CD4-positive, alpha-beta T cell treated with Interleukin-4 for 1 hour (primary cell): ENCODE measurements around the gene AGAP3.

ENCODE experiments used
- DNase-seq, 2 donors: peaks; one replicate each; pipeline ENCODE4 v3.0.0-alpha.2; 2020 to 2022

The AGAP3 gene

DNA sequence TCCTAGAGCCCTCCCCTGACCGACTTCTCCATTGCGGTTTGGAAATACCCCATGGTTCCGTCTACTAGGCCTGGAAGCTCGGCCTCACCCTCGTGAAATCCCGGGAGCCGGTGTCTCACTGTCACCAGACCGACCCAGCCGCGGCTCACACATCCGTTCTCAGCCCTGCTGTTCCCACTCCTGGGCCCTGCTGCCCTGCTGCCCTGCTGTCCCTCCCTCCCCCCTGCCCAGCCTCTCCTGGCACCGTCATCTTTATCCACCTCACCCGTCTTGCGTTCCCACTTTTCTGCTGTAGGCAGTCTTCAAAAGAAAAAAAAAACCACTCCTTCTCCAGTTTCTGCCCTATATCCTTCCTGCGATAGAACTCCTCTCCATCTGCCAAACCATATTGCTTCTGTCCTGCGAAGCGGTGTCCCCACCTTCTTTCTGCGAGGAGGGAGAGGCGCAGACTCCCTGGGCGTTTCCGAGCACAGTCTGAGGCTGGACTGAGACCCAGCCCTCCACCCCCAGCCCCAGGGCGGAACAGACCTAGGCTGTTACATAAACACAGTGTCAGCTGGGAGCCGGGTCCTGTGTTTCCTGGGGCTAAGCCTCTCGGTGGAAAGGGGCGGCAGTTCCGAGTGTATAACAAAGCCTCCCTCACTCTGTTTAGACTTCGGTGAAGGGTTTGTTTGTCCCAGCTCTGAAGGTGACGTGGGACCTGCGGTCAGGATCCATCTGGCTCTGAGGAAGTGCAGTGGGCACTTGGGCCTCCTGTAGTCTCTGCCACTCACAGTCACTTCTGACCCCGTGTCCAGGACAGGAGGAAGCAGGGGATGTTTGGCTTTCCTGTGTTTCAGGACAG lies 2.8 kb downstream of the AGAP3 start:
- peak; percentile 19 to 82 for DNase-seq

DNA sequence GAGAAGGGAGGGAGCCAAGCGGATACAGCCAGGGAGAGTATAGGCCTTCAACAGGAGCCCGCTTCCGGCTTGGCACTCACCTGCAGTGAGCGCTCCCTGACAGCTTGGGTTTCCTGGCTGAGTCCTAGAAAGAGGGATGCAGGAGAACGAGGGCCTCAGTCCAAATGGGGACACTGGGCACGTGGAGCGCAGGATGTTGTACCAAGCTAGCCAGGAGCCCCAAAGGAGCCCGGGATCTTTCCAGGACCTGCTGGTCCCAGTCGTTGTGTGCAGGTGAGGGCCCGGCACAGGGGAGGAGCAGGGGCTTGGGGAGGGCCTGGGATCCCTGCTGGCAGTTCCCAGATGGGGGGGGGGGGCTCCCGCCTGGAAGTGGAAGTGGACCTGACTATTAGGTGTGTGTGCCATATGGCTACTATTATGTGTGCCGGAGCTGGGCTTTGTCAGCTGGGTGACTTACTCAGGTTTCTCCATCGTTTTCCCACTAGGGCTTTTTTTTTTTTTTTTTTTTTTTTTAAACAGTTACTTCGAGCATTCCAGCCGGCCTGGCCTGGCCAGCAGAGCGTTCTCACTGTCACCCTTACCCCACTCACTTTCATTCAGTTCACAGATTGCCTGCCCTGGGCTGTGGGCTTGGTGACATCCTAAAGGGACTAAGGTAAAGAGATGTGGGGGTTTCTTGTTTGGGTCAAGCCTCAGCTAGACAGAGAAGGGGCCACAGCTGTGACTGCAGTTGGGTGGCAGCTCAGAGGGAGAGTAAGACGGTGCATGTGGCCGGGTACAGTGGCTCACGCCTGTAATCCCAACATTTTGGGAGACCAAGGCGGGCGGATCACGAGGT lies 3.8 kb downstream of the AGAP3 start:
- no peak for DNase-seq

DNA sequence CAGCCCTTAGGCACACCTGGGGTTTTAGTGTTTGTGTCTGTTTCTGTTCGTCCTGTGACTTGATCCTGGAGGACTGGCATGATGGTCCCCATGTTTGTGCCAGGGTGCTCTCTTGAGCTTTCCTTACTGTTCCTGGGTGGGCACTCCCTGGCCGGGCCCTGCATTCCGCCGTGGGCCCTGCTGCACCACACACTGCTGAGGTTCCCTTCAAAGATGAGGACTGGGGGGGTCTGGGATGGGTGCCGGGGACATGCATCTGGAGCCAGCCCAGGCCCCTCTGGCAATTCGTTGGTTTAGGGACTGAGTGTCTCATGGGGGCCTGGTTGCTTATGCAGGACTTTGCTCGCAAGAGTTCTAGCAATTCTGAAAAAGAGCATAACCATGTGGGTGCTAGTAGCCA lies 4.7 kb downstream of the AGAP3 start:
- no peak for DNase-seq

DNA sequence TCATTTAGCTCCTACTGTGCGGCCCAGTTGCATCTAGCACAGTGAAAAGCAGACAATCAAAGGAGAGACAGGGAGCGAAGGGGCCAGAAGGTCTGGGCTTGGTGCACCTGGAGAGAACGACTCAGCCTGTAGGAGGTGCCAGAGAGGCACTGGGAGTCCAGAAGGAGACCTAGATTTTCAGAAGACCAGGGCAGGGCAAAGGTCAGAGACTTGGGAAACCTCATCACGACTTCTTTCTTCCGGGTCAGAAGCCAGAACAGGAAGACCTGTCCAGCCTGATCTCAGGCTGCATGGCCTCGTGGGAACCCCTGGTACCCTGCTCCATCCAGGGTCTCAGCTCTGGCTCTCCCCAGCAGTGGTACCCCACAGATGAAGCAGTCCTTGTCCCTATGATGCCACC lies 5.2 kb downstream of the AGAP3 start:
- no peak for DNase-seq

DNA sequence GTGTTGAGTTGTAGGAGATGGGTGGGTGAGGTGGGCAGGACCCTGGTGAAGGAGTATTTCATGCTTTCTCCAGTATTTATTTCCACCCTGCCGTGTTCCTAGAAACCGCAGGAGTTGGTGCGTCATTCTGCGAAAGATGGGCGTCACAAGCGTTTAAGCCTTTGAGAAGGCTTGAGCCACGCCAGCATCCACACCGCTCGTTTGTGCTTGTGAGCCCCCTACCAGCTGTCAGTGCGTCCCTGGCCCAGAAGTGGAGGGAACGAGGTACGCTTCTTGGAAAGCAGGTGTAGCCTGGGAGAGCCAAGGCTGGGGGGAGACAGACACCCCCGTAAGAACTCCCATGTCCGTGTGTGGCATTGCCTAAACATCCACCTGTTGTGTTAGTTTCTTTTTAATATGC lies 5.7 kb downstream of the AGAP3 start:
- no peak for DNase-seq

GRCh38 chr7:151093748-151094147 lies 7.5 kb downstream of the AGAP3 start:
- DNase-seq: no peak

GRCh38 chr7:151094675-151095074 lies 8.4 kb downstream of the AGAP3 start:
- no peak for DNase-seq

DNA sequence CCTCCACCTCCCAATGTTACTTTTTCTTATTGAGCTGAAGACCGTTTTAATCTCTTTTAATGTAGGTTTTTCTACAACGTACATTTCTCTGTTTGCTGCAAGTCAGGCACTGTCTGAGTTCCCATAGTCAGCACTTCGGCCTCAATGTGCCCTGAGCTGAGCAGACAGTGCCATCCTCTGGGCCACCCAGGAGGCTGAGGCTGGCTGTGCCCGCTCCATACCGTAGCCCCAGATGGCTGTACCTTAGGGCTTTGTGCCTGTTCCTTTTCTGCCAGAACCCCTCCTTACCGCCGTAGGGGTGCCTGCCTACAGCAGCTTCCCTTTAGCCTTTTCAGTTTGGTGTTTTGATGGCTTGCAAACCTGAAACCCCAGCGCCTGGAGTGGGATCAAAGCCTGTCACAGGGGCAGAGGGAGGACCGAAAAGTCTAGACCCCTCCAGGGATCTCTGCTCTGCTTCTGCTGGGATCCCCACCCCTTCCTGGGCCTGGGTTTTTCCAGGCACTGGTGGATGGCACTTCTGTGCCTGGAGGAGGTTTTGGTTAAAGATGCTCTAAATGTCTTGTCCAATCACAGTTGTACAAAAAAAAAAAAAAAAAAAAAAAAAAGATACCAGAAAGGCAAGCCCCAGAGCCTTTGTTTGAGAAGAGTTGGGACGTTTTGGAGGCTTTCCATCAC lies 9.0 kb downstream of the AGAP3 start:
- no peak for DNase-seq

DNA sequence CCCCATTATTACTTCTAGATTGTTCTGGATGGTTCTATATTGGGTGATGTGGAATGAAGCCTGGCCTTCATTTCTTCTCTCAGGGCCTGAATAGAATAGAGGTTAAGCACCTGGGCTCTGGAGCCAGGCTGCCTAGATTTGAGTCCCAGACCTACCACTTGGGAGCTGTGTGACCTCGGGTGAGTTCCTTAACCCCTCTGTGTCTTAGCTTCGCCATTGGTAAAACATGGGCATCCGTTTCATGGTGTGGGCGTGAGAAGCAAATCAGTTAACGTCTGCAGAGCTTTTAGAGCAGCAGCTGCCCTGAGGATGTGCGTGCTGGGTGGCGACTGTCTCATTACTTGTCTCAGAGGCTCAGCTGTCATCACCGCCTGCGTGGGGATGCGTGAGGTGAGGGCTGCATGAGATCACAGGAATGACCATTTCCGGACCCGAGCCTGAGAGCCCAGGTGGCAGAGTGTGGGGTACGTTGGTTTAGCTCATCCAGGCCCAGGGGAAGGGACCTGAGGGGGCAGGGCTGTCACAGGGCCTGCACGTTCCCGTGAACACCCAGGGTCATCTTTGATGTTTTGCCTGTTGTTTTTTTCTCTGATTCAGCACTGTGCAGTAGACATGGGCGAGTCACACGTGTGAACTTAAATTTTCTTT lies 9.7 kb downstream of the AGAP3 start:
- no peak for DNase-seq

DNA sequence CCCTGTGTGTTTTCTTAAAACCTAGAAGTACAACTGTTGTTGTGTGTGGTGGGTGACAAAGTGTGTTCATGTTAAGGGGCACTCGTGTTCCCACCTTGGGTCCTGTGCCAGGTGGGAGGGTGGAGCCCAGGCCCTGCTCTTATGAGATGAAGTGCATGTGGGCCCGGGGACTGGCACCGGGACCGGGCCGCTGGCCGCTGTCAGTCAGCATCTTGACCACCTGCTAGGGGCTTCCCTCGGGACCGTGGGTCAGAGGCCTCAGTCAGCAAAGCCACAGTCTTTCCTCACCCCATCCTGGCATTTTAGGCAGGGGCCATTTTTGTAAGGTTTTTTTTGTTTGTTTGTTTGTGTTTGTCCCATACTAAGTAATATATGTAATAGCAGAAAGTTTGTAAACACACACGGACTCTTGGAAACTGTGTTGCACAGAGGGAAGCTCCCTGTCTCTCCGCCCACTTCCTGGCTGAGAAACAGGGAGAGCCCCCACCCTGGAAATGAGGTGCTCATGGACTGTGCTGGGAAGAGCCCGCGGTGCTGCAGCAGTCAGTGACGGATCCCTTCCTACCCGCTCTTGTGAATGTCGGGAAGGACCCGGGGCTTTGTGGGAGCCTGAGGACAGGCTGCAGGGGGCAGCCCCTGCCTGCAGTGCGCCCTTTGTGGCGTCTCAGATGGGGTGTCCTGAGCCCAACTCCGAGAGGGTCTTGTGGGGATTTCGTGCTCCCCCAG lies 13.4 kb downstream of the AGAP3 start:
- no peak for DNase-seq

DNA sequence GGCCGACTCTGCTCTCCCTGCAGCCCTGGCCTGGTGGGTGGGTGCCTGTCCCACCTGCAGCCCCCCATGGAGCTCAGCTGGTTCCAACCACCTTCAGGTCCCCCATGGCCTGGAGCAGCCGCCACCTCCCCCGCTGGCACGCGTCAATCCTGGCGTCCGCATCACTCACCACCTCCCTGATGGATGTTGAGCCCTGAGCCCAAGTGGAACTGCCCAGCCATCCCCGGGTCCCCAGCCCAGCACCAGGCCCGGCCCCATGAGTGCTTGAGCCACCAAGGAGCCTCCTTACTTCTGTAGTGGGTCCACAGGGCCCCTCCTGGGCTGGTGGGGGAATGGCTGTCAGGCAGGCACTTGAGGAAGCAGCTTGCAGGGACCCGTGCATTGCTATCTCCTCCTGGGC lies 14.6 kb downstream of the AGAP3 start:
- no peak for DNase-seq

DNA sequence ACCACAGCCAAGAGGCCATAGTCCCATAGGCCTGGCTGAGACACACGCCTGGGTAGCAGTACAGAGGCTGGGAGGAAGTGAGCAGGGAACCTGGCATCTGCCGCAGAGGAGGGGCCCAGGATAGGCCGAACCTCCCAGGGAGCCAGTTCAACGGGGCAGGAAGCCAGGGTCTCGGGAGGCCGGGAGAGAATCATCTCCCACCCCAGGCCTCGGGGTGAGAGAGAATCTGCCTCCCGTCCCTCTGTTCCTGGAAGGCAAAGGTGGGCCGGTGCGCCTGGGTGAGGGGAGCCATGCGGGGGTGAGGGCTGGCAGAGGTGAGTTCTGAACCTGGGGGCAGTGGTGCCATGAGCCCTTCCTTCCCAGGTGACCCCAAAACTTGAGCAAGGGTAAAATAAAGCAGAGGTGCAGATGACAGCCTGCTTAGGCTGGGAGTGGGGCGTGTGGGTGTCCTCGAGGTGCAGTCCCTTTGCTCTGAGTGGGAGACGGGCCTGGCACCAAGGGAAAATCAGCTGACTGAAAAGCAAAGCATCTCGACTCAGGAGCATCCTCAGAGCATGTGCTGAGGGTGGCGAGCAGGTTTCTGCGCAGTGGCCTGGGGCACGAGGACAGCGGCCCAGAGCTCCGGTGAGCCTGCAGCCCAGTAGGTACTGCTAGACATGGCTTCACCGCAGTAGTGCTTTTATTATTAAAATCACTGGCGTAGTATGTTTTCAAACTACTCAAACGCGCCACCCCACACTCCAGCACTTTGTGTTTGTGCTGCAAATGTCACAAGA lies 15.5 kb downstream of the AGAP3 start:
- no peak for DNase-seq

GRCh38 chr7:151102991-151103390 lies 16.7 kb downstream of the AGAP3 start:
- no peak for DNase-seq

DNA sequence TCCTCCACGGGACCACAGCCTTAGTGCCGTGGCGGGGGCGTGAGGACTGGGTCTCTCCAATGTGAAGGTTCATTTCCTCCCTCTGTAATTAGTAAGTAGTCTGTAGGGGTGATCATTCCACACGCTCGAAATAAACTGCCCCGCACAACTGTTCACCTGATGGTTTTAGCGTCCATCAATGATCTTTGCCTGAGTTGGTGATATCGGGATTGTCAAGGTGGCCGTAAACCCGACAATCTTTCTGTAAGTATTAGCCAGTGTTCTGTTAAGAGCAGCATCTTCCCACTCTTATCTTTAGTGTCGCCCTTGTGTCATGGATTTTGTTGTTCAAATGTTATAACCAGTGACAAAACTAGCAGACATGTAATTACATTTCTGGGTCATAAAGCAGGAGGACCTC lies 17.7 kb downstream of the AGAP3 start:
- DNase-seq: no peak

- DNase-seq: no peak
Observed at GRCh38 chr7:151104411-151105235, 18.3 kb downstream of the AGAP3 start.

- DNase-seq: no peak
Observed at GRCh38 chr7:151107882-151108281, 21.6 kb downstream of the AGAP3 start.

- DNase-seq: no peak
Observed at GRCh38 chr7:151109094-151110048, 23.1 kb downstream of the AGAP3 start.

DNA sequence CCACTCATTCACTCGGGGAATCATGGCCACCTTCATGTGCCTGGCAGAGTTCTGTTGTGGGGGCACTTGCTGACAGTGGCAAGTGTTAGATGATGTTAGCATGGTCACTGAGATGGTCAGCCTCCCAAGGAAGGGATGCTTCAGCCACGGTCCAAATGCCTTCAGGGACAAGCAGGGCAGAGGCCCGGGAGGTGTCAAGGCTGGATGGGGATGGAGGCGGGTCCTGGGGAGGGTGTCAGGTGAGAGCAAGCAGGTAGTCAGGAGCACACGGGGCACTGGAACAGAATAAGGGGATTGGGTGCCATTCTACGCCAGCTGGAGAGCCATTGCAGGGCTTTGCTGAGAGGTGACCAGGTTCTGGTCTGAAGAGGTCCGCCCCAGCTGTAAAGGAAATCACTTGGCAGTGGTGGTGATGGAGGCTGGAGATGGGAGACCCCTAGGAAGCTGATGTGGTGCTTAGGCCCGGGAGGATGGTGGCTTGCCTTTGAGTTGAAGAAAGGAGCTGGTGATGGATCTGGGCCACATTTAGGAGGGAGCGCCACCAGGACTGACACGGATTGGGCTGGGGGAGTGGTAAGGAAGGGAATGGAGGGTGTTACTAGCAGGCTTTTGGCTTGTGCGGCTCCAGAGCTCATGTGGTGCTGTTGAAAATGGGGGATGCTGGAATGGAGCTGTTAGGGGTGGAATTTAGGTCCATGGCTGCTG lies 24.1 kb downstream of the AGAP3 start:
- no peak for DNase-seq
